D721Med (cell line): ENCODE data around the gene CNIH1.
"Not testable (repeated sequence)": the region's sequence is repeated elsewhere in the genome, so short reads cannot be mapped to it uniquely, and the experiment has no call there.

Source experiments
- DNase-seq: peaks from one replicate; pipeline ENCODE4 v3.0.0; 2011; ENCODE audit warnings: low spot score; ENCODE audit not compliant: insufficient read length
- FAIRE-seq: peaks from 2 replicates; lab custom pipeline; 2011; peaks lifted over from hg19 to GRCh38; lab: Jason Lieb, UNC
- TF ChIP-seq, protein P1 (sequence below): IDR thresholded peaks from 2 replicates; pipeline ENCODE4 v1.5.1; 2012; ENCODE audit warnings: mild to moderate bottlenecking, control low read depth; ENCODE audit not compliant: insufficient read depth; ENCODE audit errors: missing control alignments

Gene CNIH1

DNA sequence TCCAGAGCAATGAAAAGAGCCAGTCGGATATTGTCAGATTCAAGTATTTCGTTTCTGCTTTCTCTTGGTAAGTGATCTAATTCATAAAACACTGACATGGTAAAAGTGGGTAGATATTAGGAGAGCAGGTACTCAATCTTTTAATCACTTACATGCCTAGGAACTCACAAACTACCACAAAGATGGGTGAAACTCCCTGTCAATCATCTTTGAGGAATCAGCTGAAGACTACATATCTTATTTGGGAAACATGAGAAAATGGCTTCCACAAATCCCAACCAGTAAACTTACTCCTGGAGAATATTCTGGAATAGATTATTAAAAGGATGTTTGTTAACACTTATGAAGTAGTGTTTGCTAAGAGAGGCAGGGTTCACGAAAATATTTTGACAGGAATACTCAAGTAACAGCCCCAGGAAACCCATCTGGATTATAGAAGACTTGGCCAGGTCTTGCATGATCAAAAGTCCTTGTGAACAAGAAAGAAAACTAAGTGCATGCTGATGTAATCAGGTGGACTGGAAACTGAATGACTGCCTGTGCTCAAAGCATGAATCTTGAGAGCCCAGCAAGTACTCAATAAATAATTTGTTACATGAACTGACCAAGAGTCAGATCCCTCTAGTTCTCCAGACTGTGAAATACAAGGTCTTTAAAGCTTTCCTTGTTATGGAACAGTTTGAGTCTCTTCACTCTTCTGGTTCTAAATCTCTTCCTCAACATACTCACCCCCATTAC lies 15.5 kb downstream of the CNIH1 start:
- no peak for DNase-seq
- FAIRE-seq: no peak
- TF ChIP-seq, protein P1, sequence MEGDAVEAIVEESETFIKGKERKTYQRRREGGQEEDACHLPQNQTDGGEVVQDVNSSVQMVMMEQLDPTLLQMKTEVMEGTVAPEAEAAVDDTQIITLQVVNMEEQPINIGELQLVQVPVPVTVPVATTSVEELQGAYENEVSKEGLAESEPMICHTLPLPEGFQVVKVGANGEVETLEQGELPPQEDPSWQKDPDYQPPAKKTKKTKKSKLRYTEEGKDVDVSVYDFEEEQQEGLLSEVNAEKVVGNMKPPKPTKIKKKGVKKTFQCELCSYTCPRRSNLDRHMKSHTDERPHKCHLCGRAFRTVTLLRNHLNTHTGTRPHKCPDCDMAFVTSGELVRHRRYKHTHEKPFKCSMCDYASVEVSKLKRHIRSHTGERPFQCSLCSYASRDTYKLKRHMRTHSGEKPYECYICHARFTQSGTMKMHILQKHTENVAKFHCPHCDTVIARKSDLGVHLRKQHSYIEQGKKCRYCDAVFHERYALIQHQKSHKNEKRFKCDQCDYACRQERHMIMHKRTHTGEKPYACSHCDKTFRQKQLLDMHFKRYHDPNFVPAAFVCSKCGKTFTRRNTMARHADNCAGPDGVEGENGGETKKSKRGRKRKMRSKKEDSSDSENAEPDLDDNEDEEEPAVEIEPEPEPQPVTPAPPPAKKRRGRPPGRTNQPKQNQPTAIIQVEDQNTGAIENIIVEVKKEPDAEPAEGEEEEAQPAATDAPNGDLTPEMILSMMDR: no peak

DNA sequence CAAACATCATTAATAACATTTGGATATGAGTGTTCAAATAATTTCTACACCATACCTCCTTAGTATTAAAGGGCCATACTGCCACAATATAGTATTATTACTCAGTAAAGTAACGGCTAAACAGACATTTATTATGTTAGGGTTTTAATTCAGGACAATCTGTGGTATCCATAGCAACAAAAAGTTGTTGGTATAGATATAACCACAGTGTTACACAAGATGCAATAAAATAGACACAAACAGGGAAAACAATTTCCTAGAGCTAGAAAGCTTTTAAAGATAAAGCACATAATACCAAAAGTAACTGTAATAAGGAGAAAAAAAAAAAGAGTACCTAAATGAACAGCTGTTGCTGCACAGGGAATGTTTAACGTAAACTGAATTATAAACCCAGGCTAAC lies 16.1 kb downstream of the CNIH1 start:
- DNase-seq (no peak), FAIRE-seq (no peak)
- TF ChIP-seq, protein P1: no peak

DNA sequence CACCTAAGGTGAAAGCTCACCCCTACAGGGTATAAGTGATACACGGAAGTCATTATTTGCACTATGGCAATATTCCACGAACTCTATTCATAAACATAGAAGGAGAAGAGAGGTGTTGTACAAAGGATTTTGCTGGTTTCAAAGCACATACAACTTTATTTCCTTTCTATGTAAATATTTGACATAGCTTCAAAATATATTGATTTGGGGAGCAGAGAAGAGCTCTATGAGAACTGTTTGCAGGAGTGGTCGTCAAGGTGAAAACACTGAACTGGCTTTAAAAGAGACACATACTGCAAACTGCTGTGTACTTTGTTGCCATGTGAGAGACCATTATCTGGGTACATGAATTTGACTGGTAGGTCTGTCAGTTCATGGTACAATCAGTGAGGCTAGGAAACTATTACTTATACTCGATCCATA lies 16.7 kb downstream of the CNIH1 start:
- FAIRE-seq (no peak), DNase-seq (no peak)
- TF ChIP-seq, protein P1: no peak

DNA sequence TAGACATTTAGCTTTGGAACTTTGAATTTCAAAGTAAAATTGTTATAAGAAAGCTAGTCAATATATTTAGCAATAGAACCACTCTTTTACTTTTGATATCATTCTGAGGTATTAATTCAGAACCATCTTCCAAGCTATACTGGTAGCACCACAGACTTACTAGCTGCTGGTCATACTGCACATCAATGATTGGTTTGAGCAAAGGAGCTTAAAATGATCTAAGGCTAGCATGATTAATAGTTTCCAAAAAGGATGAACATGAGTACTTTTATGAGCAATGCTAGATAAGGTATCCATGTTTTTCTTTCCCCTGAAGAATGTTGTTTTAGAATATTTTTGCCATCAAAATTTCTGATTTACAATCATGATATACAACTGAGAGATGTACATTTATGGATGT lies 17.2 kb downstream of the CNIH1 start:
- TF ChIP-seq, protein P1: no peak
- FAIRE-seq: peak; percentile 55
- DNase-seq: no peak

DNA sequence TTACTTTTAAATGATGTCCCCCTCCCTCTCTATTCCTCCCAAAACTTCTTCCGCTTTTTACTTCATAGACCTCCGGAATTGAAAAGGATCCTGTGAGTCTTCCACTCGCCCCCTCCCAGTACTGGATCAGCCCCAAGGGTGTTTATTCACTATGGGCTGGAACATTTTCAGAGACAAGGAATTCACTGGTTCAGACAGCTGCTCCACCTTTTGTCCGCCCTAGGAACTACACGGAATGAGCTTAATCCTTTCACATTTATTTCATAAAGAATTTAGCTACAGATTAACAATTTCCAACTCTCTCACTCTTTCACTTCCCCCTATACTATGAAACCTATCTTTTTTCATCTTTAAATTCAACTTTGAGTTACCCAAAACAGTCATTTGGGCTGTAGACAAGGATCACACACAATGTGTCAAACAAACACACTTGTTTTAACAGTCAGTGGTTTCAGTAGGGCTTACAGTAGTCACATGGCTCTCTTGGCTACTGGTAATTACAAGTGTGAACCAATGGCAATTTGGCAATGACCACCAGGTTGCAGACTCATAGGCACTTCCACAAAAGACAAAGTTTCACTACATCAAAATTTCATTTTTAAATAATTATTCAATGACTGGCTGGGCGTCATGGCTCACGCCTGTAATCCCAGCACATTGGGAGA lies 20.6 kb downstream of the CNIH1 start:
- FAIRE-seq: peak; percentile 69
- DNase-seq: no peak

DNA sequence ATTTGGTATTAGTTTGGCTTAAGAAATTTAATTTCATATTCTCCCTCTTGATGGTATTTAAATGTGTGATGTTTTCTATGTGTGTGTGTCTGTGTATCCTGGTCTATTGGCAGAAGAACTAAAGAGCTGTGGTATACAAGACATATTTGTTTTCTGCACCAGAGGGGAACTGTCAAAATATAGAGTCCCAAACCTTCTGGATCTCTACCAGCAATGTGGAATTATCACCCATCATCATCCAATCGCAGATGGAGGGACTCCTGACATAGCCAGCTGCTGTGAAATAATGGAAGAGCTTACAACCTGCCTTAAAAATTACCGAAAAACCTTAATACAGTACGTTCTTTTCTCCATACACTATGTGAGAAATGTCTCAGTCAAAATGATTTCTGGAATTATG lies 29.8 kb downstream of the CNIH1 start:
- TF ChIP-seq, protein P1: no peak
- DNase-seq: no peak
- FAIRE-seq: no peak

More for the DNA sequence above, 20.6 kb downstream of the CNIH1 start:
- TF ChIP-seq, protein P1: peak; percentile 43

DNA sequence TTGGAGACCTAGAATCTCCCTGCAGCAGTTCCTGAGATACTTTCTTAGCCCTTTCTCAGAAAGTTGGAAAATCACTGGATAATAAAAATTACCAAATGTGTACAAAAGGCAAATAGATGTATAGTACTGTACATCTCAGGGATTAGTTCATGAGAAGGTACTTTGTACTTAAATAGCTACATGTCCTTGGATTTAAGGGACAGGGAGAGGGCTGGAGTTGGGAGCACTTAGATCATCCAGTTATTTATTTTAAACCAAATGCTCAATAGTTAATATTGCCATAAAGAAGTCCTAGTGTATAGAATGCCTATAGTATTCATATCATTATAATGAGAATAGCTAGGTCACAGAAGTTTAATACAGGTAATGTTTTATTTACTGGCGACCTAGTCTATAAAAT lies 31.0 kb downstream of the CNIH1 start:
- DNase-seq: no peak
- FAIRE-seq: no peak
- TF ChIP-seq, protein P1: no peak

DNA sequence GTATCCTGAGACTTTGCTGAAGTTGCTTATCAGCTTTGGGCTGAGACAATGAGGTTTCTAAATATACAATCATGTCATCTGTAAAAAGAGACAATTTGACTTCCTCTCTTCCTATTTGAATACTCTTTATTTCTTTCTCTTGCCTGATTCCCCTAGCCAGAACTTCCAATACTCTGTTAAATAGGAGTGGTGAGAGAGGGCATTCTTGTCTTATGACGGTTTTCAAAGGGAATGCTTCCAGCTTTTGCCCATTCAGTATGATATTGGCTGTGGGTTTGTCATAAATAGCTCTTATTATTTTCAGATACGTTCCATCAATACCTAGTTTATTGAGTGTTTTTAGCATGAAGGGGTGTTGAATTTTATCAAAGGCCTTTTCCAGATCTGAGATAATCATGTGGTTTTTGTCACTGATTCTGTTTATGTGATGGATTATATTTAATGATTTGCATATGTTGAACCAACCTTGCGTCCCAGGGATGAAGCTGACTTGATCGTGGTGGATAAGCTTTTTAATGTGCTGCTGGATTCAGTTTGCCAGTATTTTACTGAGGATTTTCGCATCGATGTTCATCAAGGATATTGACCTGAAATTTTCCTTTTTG lies 37.7 kb downstream of the CNIH1 start:
- not testable (repeated sequence) for DNase-seq, FAIRE-seq
